Transverse colon (tissue), 4 donors: Measurements from ENCODE around the gene NEUROD2.
A peak's percentile ranks its signal among the peaks of the same experiment; 100 is the strongest.

Source experiments
- CTCF ChIP-seq, 5 experiments: fragments of 200-600 bp in 3 of 5; fragments of 450-650 bp in 2 of 5; sonication (generic) in 3 of 5; IDR thresholded peaks; 1 replicate in 2 of 5; 2 replicates in 3 of 5; pipeline ENCODE4 v1.5.1; 2016 to 2017; ENCODE audit warnings: antibody characterized with exemption in 5 of 5, inconsistent platforms in 3 of 5, mild to moderate bottlenecking in 2 of 5, moderate library complexity in 1 of 5
- POLR2A ChIP-seq: fragments of 450-650 bp; IDR thresholded peaks from one replicate; pipeline ENCODE4 v1.6.1; 2016; ENCODE audit warnings: antibody characterized with exemption, mild to moderate bottlenecking, moderate library complexity
- POLR2AphosphoS5 ChIP-seq, 3 donors: sonication (generic); formaldehyde crosslinking; IDR thresholded peaks; one replicate each; pipeline ENCODE4 v1.6.1; 2016; ENCODE audit warnings: antibody characterized with exemption in 3 of 3

- TF ChIP-seq CTCF (IDR thresholded peaks at IDR 0.05): no peak
- peak; percentile 85 for TF ChIP-seq POLR2A
- peak; percentile 61 to 85 (median 62) for TF ChIP-seq POLR2AphosphoS5 (IDR thresholded peaks at IDR 0.05)
Measured at GRCh38 chr17:39627712-39628516, 20.2 kb upstream of the NEUROD2 start.
